ENCODE measurements around the gene ABCF3.

Gene ABCF3

DNA sequence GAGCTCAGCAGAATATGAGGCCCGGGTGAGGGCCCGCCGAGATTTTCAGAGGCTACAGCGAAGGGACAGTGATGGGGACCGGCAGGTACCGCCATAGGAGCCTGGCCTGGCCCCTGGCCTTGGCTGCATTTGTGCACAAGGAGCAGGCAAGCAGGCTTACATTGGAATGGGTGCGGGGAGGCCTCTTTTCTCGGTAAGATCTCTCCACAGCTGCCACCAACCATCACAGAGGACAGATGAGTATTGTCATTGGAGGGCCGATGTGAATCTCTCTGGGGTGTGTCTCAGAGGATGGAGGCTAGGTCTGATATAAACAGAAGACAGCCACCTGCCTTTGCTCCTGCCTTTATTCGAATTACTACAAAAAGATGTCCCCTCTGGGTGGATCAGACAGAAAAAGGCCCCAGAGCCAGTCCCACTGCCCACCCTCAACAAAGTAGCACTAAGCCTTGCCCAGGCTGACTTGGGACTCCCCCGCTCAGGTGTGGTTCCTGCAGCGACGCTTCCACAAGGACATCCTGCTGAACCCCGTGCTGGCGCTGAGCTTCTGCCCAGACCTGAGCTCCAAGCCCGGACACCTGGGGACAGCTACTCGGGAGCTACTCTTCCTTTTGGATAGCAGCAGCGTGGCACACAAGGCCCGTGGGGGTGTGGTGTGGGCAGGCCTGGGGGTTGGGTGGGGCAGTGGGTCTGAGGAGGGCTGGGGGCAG, 48.8 kb downstream of the ABCF3 start:
- no peak for DNase-seq

GRCh38 chr3:184235381-184236032, 49.5 kb downstream of the ABCF3 start:
- no peak for DNase-seq

DNA sequence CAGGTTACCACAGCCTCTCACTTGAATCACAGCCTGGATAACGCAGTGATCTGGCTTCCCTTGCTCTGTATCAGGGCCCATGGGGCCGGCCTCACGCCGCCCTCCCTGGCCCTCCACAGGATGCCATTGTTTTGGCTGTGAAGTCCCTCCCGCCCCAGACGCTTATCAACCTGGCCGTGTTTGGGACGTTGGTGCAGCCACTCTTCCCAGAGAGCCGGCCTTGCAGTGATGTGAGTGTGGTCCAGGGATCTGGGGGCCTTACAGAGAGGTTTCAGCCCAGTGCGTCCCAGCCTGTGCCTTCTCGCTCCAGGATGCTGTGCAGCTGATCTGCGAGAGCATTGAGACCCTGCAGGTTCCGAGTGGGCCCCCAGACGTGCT, 50.0 kb downstream of the ABCF3 start:
- DNase-seq = no peak

GRCh38 chr3:184236636-184237035, 50.6 kb downstream of the ABCF3 start:
- DNase-seq = no peak

GRCh38 chr3:184237211-184237610, 51.2 kb downstream of the ABCF3 start:
- DNase-seq = no peak

GRCh38 chr3:184237807-184238206, 51.8 kb downstream of the ABCF3 start:
- DNase-seq = no peak

GRCh38 chr3:184238246-184238818, 52.3 kb downstream of the ABCF3 start:
- no peak for DNase-seq

DNA sequence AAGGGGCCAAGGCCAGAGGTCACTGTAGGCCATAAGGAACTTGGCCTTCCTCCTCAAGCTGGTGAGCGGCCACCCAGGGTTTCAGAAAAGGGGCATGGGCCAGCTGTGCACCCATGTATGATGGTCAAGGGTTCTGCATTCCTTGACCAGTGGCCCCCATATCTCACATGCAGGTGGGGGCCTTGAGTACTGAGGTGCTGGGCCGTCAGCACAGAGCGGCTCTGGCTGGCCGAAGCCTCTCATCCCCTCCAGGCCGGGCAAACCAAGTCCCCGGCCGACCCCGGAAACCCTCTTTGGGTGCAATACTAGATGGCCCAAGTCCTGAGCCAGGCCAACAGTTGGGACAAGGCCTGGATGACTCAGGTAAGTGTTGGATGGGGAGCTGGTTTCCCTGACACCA, 53.2 kb downstream of the ABCF3 start:
- DNase-seq = no peak

DNA sequence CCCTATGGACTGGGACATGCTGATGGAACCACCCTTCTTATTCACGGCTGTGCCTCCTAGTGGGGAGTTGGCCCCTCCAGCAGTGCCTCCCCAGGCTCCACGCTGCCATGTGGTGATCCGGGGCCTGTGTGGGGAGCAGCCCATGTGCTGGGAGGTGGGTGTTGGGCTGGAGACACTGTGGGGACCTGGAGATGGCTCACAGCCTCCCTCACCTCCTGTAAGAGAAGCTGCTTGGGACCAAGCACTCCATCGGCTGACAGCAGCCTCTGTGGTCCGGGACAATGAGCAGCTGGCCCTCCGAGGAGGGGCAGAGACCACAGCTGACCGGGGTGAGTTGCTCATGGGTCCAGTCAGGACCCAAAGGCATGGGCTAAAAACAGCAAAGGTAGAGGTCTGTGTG, 53.7 kb downstream of the ABCF3 start:
- no peak for DNase-seq

- no peak for DNase-seq
These were observed 54.6 kb downstream of the ABCF3 start for GRCh38 chr3:184240384-184241140.

DNA sequence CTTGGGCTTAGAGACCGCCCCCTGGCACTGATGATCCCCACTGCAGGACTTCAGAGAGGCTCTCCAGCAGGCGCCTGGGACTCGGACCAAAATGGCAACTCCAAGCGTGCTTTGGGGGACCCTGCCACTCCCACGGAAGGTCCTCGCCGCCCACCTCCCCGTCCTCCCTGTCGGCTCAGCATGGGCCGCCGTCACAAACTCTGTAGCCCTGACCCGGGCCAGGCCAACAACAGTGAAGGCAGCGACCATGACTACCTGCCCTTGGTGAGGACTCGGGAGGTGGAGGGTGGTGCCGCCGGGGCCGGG, 55.1 kb downstream of the ABCF3 start:
- DNase-seq = no peak

DNA sequence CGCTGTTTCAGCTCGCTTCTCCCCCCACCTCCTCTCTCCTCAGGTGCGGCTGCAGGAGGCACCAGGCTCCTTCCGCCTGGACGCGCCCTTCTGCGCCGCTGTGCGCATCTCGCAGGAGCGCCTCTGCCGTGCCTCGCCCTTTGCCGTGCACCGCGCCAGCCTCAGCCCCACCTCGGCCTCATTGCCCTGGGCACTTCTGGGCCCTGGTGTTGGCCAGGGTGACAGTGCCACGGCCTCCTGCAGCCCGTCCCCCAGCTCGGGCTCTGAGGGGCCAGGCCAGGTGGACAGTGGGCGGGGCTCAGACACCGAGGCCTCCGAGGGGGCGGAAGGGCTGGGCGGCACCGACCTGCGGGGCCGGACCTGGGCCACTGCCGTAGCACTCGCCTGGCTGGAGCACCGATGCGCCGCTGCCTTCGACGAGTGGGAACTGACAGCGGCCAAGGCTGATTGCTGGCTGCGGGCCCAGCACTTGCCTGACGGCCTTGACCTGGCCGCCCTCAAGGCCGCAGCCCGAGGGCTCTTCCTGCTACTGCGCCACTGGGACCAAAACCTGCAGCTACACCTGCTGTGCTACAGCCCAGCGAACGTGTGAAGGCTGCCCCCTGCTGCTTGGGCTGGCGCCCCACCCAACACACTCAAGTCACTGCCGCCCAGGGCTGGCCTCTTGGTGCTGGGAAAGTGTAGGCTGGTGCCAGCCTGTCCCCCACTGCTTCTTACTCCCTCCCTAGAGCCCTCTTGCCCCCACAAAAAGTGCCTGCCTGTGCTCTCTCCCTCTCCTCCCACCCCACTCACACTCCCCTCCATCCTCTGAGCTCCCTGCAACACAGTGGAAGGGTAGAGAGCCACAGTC, 55.7 kb downstream of the ABCF3 start:
- DNase-seq = no peak

- no peak for DNase-seq
These were observed 56.3 kb downstream of the ABCF3 start for GRCh38 chr3:184242297-184242685.
